SK-N-SH (cell line): ENCODE data around the gene ZSCAN21. TPM values are rescaled to one million over a fixed set of nuclear protein-coding genes. Genes with fewer than 3 reads are reported as not detected.

Experiments
- CTCF ChIA-PET: fragments of 300-600, 350-600 bp; formaldehyde crosslinking; extraction: SDS; loops from one replicate; lab custom pipeline; 2021; lab: Yijun Ruan, JAX
- POLR2A ChIA-PET: fragments of 350-600 bp; sonication (Branson Sonifier 250); formaldehyde crosslinking; extraction: SDS; loops from one replicate; lab custom pipeline; 2020; ENCODE audit warnings: antibody characterized with exemption, inconsistent platforms; lab: Yijun Ruan, JAX
- DNase-seq: peaks from one replicate; pipeline ENCODE4 v3.0.0; 2012
- H2AFZ ChIP-seq: fragments of 200-600 bp; sonication (generic); 2 replicates; pipeline ENCODE4 v1.8.1; 2016; ENCODE audit warnings: antibody characterized with exemption, mild to moderate bottlenecking, low read depth
- H3F3A ChIP-seq: fragments of 200-600 bp; sonication (generic); replicated peaks from 2 replicates; pipeline ENCODE3; 2016; ENCODE audit warnings: antibody characterized with exemption, mild to moderate bottlenecking; ENCODE audit not compliant: insufficient read depth
- H3K27ac ChIP-seq, 2 experiments: fragments of 200-500 bp in 1 of 2; fragments of 200-600 bp in 1 of 2; sonication (Bioruptor generic) in 1 of 2; sonication (generic), shearing (Covaris generic) in 1 of 2; 2 replicates each; pipeline versions ENCODE4 v1.5.1 to v1.6.1; 2014 to 2016; ENCODE audit warnings: low read depth in 2 of 2, inconsistent platforms in 1 of 2, low read length in 1 of 2, mild to moderate bottlenecking in 1 of 2, mixed read lengths in 1 of 2
- H3K27me3 ChIP-seq: fragments of 200-600 bp; sonication (generic), shearing (Covaris generic); 2 replicates; pipeline ENCODE4 v1.6.1; 2016; ENCODE audit warnings: mixed run types; ENCODE audit not compliant: insufficient read depth
- H3K36me3 ChIP-seq, 2 experiments: fragments of 200-500 bp in 1 of 2; fragments of 200-600 bp in 1 of 2; sonication (Bioruptor generic) in 1 of 2; sonication (generic) in 1 of 2; replicated peaks in 1 of 2; 2 replicates each; pipeline versions ENCODE3 to v1.5.1; 2014 to 2016; ENCODE audit warnings: low read length in 1 of 2, mild to moderate bottlenecking in 1 of 2; ENCODE audit not compliant: insufficient read depth in 2 of 2, control insufficient read depth in 1 of 2
- H3K4me1 ChIP-seq, 2 experiments: fragments of 200-500 bp in 1 of 2; fragments of 200-600 bp in 1 of 2; sonication (Bioruptor generic) in 1 of 2; sonication (generic), shearing (Covaris generic) in 1 of 2; 2 replicates each; pipeline versions ENCODE4 v1.5.1 to v1.6.1; 2014 to 2016; ENCODE audit warnings: low read depth in 1 of 2, low read length in 1 of 2, mixed run types in 1 of 2; ENCODE audit not compliant: insufficient read depth in 2 of 2, control insufficient read depth in 1 of 2
- H3K4me2 ChIP-seq: fragments of 200-600 bp; sonication (generic), shearing (Covaris generic); 2 replicates; pipeline ENCODE4 v1.6.1; 2017; ENCODE audit warnings: mixed run types
- H3K4me3 ChIP-seq, 2 experiments: fragments of 200-500 bp in 1 of 2; fragments of 200-600 bp in 1 of 2; sonication (Bioruptor generic) in 1 of 2; sonication (generic), shearing (Covaris generic) in 1 of 2; 2 replicates each; pipeline versions ENCODE4 v1.5.1 to v1.8.1; 2014 to 2016; ENCODE audit warnings: low read depth in 2 of 2, inconsistent platforms in 1 of 2, low read length in 1 of 2, mild to moderate bottlenecking in 1 of 2, mixed read lengths in 1 of 2, moderate library complexity in 1 of 2
- H3K79me2 ChIP-seq: fragments of 200-600 bp; sonication (generic); 2 replicates; pipeline ENCODE4 v1.8.1; 2017; ENCODE audit warnings: mild to moderate bottlenecking; ENCODE audit not compliant: insufficient read depth
- H3K9ac ChIP-seq: fragments of 200-600 bp; sonication (generic); 2 replicates; pipeline ENCODE4 v1.6.1; 2017; ENCODE audit warnings: mixed run types
- H3K9me2 ChIP-seq: fragments of 200-600 bp; sonication (generic); 2 replicates; pipeline ENCODE4 v1.6.1; 2017; ENCODE audit warnings: mixed run types
- H3K9me3 ChIP-seq: fragments of 200-600 bp; sonication (generic); 2 replicates; pipeline ENCODE4 v1.6.1; 2017; ENCODE audit warnings: mixed run types, mild to moderate bottlenecking, moderate library complexity
- H4K20me1 ChIP-seq: fragments of 200-600 bp; sonication (generic); 2 replicates; pipeline ENCODE4 v1.6.1; 2017; ENCODE audit warnings: mild to moderate bottlenecking, mixed run types; ENCODE audit not compliant: insufficient read depth
- EZH2phosphoT487 ChIP-seq: fragments of 200-600 bp; sonication (generic); IDR thresholded peaks from 2 replicates; pipeline ENCODE4 v1.6.1; 2017; ENCODE audit warnings: low read depth, mixed run types, mild to moderate bottlenecking, antibody characterized with exemption, moderate library complexity, borderline replicate concordance
- FOSL2 ChIP-seq: IDR thresholded peaks from 2 replicates; pipeline ENCODE4 v1.4.0; 2012; ENCODE audit warnings: low read depth, mild to moderate bottlenecking, moderate library complexity, borderline replicate concordance
- FOXM1 ChIP-seq: IDR thresholded peaks from 2 replicates; pipeline ENCODE4 v1.4.0; 2012; ENCODE audit warnings: low read depth, mild to moderate bottlenecking
- GATA2 ChIP-seq: sonication (generic); formaldehyde crosslinking; IDR thresholded peaks from 2 replicates; pipeline ENCODE4 v1.5.0; 2020; ENCODE audit warnings: mild to moderate bottlenecking, missing genetic modification reagents
- MEF2A ChIP-seq: IDR thresholded peaks from 2 replicates; pipeline ENCODE4 v1.4.0; 2012; ENCODE audit warnings: low read depth, borderline replicate concordance
- POLR2AphosphoS5 ChIP-seq: IDR thresholded peaks from 2 replicates; pipeline ENCODE4 v1.6.1; 2012; ENCODE audit warnings: low read depth, low read length
- RCOR1 ChIP-seq: fragments of 150-350 bp; IDR thresholded peaks from 2 replicates; pipeline ENCODE4 v1.6.1; 2017; ENCODE audit warnings: antibody characterized with exemption, low read length
- SIN3A ChIP-seq: IDR thresholded peaks from 2 replicates; pipeline ENCODE4 v1.6.1; 2012; ENCODE audit warnings: low read depth, mild to moderate bottlenecking, low read length, moderate library complexity, borderline replicate concordance
- TAF1 ChIP-seq: IDR thresholded peaks from 2 replicates; pipeline ENCODE4 v1.6.1; 2012; ENCODE audit warnings: low read depth, mild to moderate bottlenecking, low read length, moderate library complexity, borderline replicate concordance
- YY1 ChIP-seq: IDR thresholded peaks from 2 replicates; pipeline ENCODE4 v1.4.0; 2012; ENCODE audit warnings: low read depth, mild to moderate bottlenecking
- WGBS: methylation state at CpG from one replicate; pipeline ENCODE4 v1.1.6; 2017; ENCODE audit warnings: low lambda C conversion rate; 5-methylcytosine and 5-hydroxymethylcytosine counted together
- polyA plus RNA-seq, 3 experiments: library from polyadenylated mRNA; depleted of rRNA; stranded (reverse); fragments of >200 nt; gene quantifications; 2 replicates each; pipeline ENCODE4 v1.2.3, GENCODE V29; 2012
- TF ChIP-seq, protein P1 (sequence below): IDR thresholded peaks from 2 replicates; pipeline ENCODE4; 2012
- TF ChIP-seq, protein P2 (sequence below): IDR thresholded peaks from 2 replicates; pipeline ENCODE4 v1.6.1; 2012; ENCODE audit warnings: mild to moderate bottlenecking, low read depth, low read length, moderate library complexity
- TF ChIP-seq, protein P3 (sequence below): fragments of 200-600 bp; sonication (generic); IDR thresholded peaks from 2 replicates; pipeline ENCODE4 v1.6.1; 2017; ENCODE audit warnings: antibody characterized with exemption, mild to moderate bottlenecking, moderate library complexity

ZSCAN21 gene
- polyA plus RNA-seq, 1 of the 3 experiments (the other 2 are of a cell fraction), result 17.5 TPM

DNA sequence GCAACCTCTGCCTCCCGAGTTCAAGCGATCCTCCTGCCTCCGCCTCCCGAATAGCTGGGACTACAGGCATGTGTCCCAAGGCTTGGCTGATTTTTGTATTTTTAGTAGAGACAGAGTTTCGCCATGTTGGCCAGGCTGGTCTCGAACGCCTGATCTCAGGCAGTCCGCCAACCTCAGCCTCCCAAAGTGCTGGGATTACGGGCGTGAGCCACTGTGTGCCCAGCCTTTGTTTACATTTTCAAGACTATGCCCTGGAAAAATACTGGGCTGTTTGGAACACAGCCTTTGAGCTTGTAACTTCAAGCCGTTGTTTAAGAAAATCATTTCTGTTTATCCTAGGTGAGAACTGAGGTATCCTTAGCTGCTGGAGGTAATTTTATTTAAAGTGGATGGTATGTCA lies 32.3 kb upstream of the ZSCAN21 start:
- H3K4me2 ChIP-seq, result peak overlapping the region; percentile 76
- 86% methylated on average over 11 of the region's 11 CpGs for WGBS
- peaks cover 6 to 22% of the 10 kb centered on the region in 2 experiments for H3K36me3 ChIP-seq
- no peaks in the 10 kb centered on the region for H3F3A ChIP-seq
- H3K9me3 ChIP-seq, result no peaks in the 10 kb centered on the region
- ChIA-PET CTCF (interaction anchor here (1.1 to 7.3 kb wide), 6 partner anchors 12 to 115 kb away, joined by 3 to 59 read pairs (median 4); partner anchors contain the start of gene ZSCAN21), POLR2A (interaction anchor here (2.7 to 3.5 kb wide), 2 partner anchors 20 to 33 kb away, joined by 21 to 24 read pairs; partner anchors contain the start of gene ZSCAN21)
- no peak overlapping the region for H2AFZ ChIP-seq
- H3K9me2 ChIP-seq, result no peaks in the 10 kb centered on the region
- H3K27ac ChIP-seq, result no peak overlapping the region
- no peaks in the 10 kb centered on the region for H3K27me3 ChIP-seq
- H3K9ac ChIP-seq, result no peak overlapping the region; the same call in 1 of the 2 replicates
- peaks cover 67% of the 10 kb centered on the region for H3K79me2 ChIP-seq
- peaks cover 56% of the 10 kb centered on the region for H4K20me1 ChIP-seq
- TF ChIP-seq GATA2 (CRISPR knock-in tag) (no peak), POLR2AphosphoS5 (no peak), EZH2phosphoT487 (no peak), YY1 (no peak), FOSL2 (no peak)
- TF ChIP-seq, protein P1, sequence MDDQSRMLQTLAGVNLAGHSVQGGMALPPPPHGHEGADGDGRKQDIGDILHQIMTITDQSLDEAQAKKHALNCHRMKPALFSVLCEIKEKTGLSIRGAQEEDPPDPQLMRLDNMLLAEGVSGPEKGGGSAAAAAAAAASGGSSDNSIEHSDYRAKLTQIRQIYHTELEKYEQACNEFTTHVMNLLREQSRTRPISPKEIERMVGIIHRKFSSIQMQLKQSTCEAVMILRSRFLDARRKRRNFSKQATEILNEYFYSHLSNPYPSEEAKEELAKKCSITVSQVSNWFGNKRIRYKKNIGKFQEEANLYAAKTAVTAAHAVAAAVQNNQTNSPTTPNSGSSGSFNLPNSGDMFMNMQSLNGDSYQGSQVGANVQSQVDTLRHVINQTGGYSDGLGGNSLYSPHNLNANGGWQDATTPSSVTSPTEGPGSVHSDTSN, result no peak
- TF ChIP-seq, protein P2, sequence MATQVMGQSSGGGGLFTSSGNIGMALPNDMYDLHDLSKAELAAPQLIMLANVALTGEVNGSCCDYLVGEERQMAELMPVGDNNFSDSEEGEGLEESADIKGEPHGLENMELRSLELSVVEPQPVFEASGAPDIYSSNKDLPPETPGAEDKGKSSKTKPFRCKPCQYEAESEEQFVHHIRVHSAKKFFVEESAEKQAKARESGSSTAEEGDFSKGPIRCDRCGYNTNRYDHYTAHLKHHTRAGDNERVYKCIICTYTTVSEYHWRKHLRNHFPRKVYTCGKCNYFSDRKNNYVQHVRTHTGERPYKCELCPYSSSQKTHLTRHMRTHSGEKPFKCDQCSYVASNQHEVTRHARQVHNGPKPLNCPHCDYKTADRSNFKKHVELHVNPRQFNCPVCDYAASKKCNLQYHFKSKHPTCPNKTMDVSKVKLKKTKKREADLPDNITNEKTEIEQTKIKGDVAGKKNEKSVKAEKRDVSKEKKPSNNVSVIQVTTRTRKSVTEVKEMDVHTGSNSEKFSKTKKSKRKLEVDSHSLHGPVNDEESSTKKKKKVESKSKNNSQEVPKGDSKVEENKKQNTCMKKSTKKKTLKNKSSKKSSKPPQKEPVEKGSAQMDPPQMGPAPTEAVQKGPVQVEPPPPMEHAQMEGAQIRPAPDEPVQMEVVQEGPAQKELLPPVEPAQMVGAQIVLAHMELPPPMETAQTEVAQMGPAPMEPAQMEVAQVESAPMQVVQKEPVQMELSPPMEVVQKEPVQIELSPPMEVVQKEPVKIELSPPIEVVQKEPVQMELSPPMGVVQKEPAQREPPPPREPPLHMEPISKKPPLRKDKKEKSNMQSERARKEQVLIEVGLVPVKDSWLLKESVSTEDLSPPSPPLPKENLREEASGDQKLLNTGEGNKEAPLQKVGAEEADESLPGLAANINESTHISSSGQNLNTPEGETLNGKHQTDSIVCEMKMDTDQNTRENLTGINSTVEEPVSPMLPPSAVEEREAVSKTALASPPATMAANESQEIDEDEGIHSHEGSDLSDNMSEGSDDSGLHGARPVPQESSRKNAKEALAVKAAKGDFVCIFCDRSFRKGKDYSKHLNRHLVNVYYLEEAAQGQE, result no peak
- H3K4me1 ChIP-seq, result peaks cover 0 to 12% of the 10 kb centered on the region in 2 experiments; a peak in 3 of 4 replicates
- no peak for DNase-seq
- peak overlapping the region in 1 of 2 experiments; percentile 20; a peak in 1 of 4 replicates for H3K4me3 ChIP-seq

DNA sequence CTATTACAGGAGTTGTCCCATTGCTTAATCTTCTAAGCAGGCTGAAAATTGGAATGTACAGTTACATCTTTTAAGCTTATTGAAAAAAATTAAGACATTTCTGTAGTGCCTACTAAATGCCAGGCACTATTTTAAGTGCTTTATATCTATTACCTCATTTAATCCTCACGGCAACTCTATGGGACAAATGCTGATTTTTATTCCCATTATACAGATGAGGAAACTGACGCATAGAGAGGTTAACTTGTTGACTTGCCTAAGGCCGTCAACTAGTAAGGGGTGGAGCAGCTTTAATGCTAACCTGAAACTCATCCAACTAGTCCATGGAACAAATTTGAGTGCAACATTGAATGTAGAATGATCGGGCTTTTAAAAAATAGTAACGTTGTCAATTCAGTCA lies 31.7 kb upstream of the ZSCAN21 start:
- Histone ChIP-seq H3K9ac (no peak overlapping the region; the same call in 1 of the 2 replicates), H3K79me2 (peaks cover 73% of the 10 kb centered on the region), H3K4me3 (no peak overlapping the region), H3K9me3 (no peaks in the 10 kb centered on the region), H3K27ac (no peak overlapping the region), H2AFZ (no peak overlapping the region), H3K36me3 (peaks cover 12 to 28% of the 10 kb centered on the region in 2 experiments), H3K4me1 (peaks cover 0 to 12% of the 10 kb centered on the region in 2 experiments; a peak in 3 of 4 replicates), H4K20me1 (peaks cover 62% of the 10 kb centered on the region), H3F3A (no peaks in the 10 kb centered on the region), H3K9me2 (no peaks in the 10 kb centered on the region), H3K4me2 (peak overlapping the region; percentile 76; the same call in 1 of the 2 replicates), H3K27me3 (no peaks in the 10 kb centered on the region)
- no peak for DNase-seq
- ChIA-PET CTCF (interaction anchor here (1.1 to 7.3 kb wide), 6 partner anchors 11 to 115 kb away, joined by 3 to 59 read pairs (median 4); partner anchors contain the start of gene ZSCAN21), POLR2A (interaction anchor here (3.5 kb wide), 1 partner anchor 20 kb away, joined by 21 read pairs; no protein-coding TSS in a partner anchor)
- 95% methylated on average over 5 of the region's 5 CpGs for WGBS
- TF ChIP-seq FOXM1, result no peak
- TF ChIP-seq TAF1, result no peak
- TF ChIP-seq MEF2A, result no peak
- no peak for TF ChIP-seq RCOR1
- TF ChIP-seq, protein P2, result no peak
- TF ChIP-seq, protein P3, sequence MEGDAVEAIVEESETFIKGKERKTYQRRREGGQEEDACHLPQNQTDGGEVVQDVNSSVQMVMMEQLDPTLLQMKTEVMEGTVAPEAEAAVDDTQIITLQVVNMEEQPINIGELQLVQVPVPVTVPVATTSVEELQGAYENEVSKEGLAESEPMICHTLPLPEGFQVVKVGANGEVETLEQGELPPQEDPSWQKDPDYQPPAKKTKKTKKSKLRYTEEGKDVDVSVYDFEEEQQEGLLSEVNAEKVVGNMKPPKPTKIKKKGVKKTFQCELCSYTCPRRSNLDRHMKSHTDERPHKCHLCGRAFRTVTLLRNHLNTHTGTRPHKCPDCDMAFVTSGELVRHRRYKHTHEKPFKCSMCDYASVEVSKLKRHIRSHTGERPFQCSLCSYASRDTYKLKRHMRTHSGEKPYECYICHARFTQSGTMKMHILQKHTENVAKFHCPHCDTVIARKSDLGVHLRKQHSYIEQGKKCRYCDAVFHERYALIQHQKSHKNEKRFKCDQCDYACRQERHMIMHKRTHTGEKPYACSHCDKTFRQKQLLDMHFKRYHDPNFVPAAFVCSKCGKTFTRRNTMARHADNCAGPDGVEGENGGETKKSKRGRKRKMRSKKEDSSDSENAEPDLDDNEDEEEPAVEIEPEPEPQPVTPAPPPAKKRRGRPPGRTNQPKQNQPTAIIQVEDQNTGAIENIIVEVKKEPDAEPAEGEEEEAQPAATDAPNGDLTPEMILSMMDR, result no peak
- no peak for TF ChIP-seq SIN3A
- TF ChIP-seq YY1, result no peak
